Kidney epithelial cell (primary cell): Measurements from ENCODE around the gene TFPI. TPM values are rescaled to one million over a fixed set of nuclear protein-coding genes. Genes with fewer than 3 reads are reported as not detected.

Experiments used
- DNase-seq: peaks from one replicate; pipeline ENCODE4 v3.0.0-alpha.2; 2010; ENCODE audit warnings: low read depth
- H3K27me3 ChIP-seq: 2 replicates; pipeline ENCODE4 v1.6.0; 2011; ENCODE audit warnings: low read length; ENCODE audit not compliant: control insufficient read depth, insufficient read depth
- H3K36me3 ChIP-seq: 2 replicates; pipeline ENCODE4 v1.5.1; 2011; ENCODE audit warnings: low read length; ENCODE audit not compliant: control insufficient read depth, insufficient read depth
- H3K4me3 ChIP-seq: 2 replicates; pipeline ENCODE4 v1.5.1; 2011; ENCODE audit warnings: low read depth, mild to moderate bottlenecking, control low read depth, low read length
- CTCF ChIP-seq: IDR thresholded peaks from 2 replicates; pipeline ENCODE4 v1.5.1; 2011; ENCODE audit warnings: mild to moderate bottlenecking, moderate library complexity, low read length, control low read depth, inconsistent platforms; ENCODE audit not compliant: insufficient read depth, poor library complexity, severe bottlenecking
- total RNA-seq: library from RNA; depleted of rRNA; stranded (reverse); fragments of >200 nt; gene quantifications from 2 replicates; pipeline ENCODE4 v1.2.3, GENCODE V29; 2015

TFPI gene
- total RNA-seq, 1 donor from 2014 or later: 31.1 TPM

GRCh38 chr2:187546762-187547333, 7.4 kb downstream of the TFPI start:
- DNase-seq: no peak
- no peaks in the 10 kb centered on the region for H3K27me3 ChIP-seq
- TF ChIP-seq CTCF: no peak
- no peaks in the 10 kb centered on the region for H3K36me3 ChIP-seq
- H3K4me3 ChIP-seq: no peak overlapping the region

GRCh38 chr2:187545238-187545751, 8.9 kb downstream of the TFPI start:
- no peaks in the 10 kb centered on the region for H3K27me3 ChIP-seq
- no peak overlapping the region for H3K4me3 ChIP-seq
- no peak for TF ChIP-seq CTCF
- H3K36me3 ChIP-seq: no peaks in the 10 kb centered on the region
- no peak for DNase-seq

- no peak for DNase-seq
- TF ChIP-seq CTCF: no peak
- no peaks in the 10 kb centered on the region for H3K36me3 ChIP-seq
- H3K4me3 ChIP-seq: no peak overlapping the region
- no peaks in the 10 kb centered on the region for H3K27me3 ChIP-seq
These were observed 9.7 kb downstream of the TFPI start for GRCh38 chr2:187544371-187545080.

DNA sequence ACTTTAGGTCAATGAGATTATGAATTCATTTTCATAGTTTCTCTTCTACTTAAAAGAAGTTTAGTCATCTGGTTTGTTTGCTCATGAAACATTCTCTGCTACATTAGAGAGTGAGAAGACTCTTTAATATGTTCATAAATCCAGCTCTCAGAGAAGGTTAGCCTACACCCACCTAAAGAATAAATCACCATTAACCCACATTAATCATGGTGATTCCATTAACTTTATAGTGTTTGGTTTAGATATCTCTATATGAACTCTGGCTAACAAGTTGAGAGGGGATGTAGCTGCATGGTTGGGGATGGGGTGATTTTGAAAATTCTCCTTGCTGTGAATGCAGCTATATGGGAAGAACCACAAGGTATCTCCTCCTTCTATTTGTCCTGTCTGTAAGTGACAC, 10.7 kb downstream of the TFPI start:
- TF ChIP-seq CTCF: no peak
- H3K36me3 ChIP-seq: no peaks in the 10 kb centered on the region
- no peaks in the 10 kb centered on the region for H3K27me3 ChIP-seq
- H3K4me3 ChIP-seq: no peak overlapping the region
- no peak for DNase-seq

DNA sequence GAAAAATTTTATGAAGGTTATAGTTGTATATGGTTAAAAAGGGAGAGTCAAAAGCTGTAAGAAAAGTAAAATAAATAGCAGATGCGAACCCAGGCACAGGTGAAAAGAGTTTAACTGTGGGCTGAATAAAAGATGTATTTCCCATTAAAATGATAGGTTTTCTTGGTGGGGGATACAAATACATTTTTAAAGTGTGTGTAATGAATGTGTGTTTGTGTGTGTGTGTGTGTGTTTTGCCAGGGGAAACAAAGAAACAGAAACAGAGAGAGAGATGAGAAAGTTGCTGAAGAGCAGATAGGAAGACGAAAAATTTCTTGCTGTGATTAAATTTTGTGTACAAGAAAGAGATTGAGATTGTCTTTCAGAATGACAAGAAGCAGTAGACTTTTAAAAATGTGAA, 12.1 kb downstream of the TFPI start:
- DNase-seq: no peak
- Histone ChIP-seq H3K36me3 (no peaks in the 10 kb centered on the region), H3K27me3 (no peaks in the 10 kb centered on the region), H3K4me3 (no peak overlapping the region)
- no peak for TF ChIP-seq CTCF
